Parathyroid adenoma (tissue), 2 donors: Measurements from ENCODE around the gene MTFR1L.

Experiments
- H2AFZ ChIP-seq: fragments of 300-600 bp; sonication (generic); one replicate; pipeline ENCODE4 v1.7.0; 2017; ENCODE audit warnings: antibody characterized with exemption, mild to moderate bottlenecking
- H3K27ac ChIP-seq: fragments of 300-600 bp; sonication (generic); one replicate; pipeline ENCODE4 v1.7.0; 2017
- H3K27me3 ChIP-seq: fragments of 300-600 bp; sonication (generic); one replicate; pipeline ENCODE4 v1.7.0; 2017; ENCODE audit warnings: low read length; ENCODE audit not compliant: control insufficient read depth, insufficient read depth
- H3K36me3 ChIP-seq: fragments of 300-600 bp; sonication (generic); one replicate; pipeline ENCODE4 v1.7.0; 2017; ENCODE audit warnings: low read length; ENCODE audit not compliant: control insufficient read depth, insufficient read depth
- H3K4me1 ChIP-seq: fragments of 300-600 bp; sonication (generic); one replicate; pipeline ENCODE4 v1.7.0; 2017; ENCODE audit warnings: control low read depth
- H3K4me2 ChIP-seq: fragments of 300-600 bp; sonication (generic); one replicate; pipeline ENCODE4 v1.7.0; 2017; ENCODE audit warnings: low read length
- H3K4me3 ChIP-seq: fragments of 300-600 bp; sonication (generic); one replicate; pipeline ENCODE4 v1.7.0; 2017; ENCODE audit warnings: low read depth, low read length
- H3K79me2 ChIP-seq: fragments of 300-600 bp; sonication (generic); one replicate; pipeline ENCODE4 v1.7.0; 2017; ENCODE audit warnings: control low read depth
- H3K9ac ChIP-seq: fragments of 300-600 bp; sonication (generic); one replicate; pipeline ENCODE4 v1.7.0; 2017; ENCODE audit warnings: mild to moderate bottlenecking
- H3K9me3 ChIP-seq: fragments of 300-600 bp; sonication (generic); one replicate; pipeline ENCODE4 v1.7.0; 2017; ENCODE audit warnings: low read length; ENCODE audit not compliant: control insufficient read depth
- TF ChIP-seq, protein P1 (sequence below): fragments of 300-600 bp; sonication (generic); IDR thresholded peaks from one replicate; pipeline ENCODE4 v1.7.0; 2017; ENCODE audit warnings: antibody characterized with exemption, mild to moderate bottlenecking
- donor health status: primary hyperparathyroidism.

The MTFR1L gene

DNA sequence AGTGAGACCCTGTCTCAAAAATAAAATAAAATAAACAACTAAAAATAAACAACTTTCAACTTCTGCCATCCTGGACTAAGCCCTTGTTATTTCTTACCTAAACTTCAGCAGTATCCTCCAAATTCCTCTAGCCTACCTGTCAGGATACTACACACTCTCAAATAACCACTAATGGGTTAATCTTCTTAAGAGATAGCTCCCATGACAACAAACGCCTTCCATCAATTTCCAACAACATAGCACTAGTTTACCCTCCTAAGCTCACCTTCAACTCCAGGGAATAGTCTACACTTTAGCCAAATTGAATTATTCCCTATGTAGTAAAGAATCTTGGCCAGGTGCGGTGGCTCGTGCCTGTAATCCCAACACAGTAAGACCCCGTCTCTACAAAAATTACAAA lies 28.2 kb downstream of the MTFR1L start:
- Histone ChIP-seq H3K36me3 (no peaks in the 10 kb centered on the region), H3K4me1 (no peaks in the 10 kb centered on the region), H3K9ac (no peak overlapping the region), H3K79me2 (no peaks in the 10 kb centered on the region), H3K27ac (no peak overlapping the region), H3K4me3 (no peak overlapping the region), H3K9me3 (no peaks in the 10 kb centered on the region), H2AFZ (no peak overlapping the region), H3K4me2 (no peak overlapping the region), H3K27me3 (no peaks in the 10 kb centered on the region)
- TF ChIP-seq, protein P1, sequence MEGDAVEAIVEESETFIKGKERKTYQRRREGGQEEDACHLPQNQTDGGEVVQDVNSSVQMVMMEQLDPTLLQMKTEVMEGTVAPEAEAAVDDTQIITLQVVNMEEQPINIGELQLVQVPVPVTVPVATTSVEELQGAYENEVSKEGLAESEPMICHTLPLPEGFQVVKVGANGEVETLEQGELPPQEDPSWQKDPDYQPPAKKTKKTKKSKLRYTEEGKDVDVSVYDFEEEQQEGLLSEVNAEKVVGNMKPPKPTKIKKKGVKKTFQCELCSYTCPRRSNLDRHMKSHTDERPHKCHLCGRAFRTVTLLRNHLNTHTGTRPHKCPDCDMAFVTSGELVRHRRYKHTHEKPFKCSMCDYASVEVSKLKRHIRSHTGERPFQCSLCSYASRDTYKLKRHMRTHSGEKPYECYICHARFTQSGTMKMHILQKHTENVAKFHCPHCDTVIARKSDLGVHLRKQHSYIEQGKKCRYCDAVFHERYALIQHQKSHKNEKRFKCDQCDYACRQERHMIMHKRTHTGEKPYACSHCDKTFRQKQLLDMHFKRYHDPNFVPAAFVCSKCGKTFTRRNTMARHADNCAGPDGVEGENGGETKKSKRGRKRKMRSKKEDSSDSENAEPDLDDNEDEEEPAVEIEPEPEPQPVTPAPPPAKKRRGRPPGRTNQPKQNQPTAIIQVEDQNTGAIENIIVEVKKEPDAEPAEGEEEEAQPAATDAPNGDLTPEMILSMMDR = no peak

DNA sequence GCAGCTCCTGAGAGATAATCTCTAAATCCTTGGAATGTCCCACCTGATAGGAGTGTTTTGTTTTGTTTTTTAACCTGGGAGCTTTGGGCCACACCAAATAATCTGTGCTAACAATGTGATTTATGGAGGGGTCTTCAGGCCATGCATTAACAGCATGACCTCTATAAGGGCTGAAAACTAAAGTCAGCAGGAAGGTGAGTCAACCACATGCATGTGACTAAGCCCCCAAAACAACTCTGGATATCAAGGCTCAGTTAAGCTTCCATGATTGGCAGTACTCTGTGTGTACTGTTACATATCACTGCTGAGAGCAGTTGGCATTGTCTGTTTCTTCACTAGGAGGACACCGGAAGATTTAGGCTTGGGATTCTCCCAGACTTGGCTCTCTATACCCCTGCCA lies 28.8 kb downstream of the MTFR1L start:
- no peaks in the 10 kb centered on the region for H3K36me3 ChIP-seq

DNA sequence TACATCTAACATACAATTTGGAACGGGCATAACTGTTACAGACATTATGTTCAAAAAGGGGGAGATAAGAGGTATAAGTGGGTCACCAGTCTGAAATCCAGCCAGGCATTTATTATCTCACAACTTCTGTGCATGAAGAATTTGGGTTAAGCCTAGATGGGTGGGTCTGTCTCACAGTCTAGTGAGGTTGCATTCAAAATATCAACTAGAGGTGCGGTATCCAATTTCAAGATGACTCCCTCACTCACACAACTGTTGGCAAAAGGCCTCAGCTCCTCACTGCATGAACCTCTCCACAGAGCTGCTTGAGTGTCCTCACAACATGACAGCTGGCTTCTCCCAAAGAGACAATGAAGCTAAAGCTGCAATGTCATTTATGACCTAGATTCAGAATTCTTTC lies 34.8 kb downstream of the MTFR1L start:
- H3K9me3 ChIP-seq = no peaks in the 10 kb centered on the region
- H3K36me3 ChIP-seq = no peaks in the 10 kb centered on the region
- TF ChIP-seq, protein P1 = no peak
- peaks cover 3% of the 10 kb centered on the region for H3K4me1 ChIP-seq
- no peaks in the 10 kb centered on the region for H3K79me2 ChIP-seq
- no peaks in the 10 kb centered on the region for H3K27me3 ChIP-seq
- H2AFZ ChIP-seq = no peak overlapping the region
- H3K4me3 ChIP-seq = no peak overlapping the region
- H3K27ac ChIP-seq = no peak overlapping the region
- H3K9ac ChIP-seq = no peak overlapping the region
- H3K4me2 ChIP-seq = no peak overlapping the region

More for the DNA sequence above, 28.8 kb downstream of the MTFR1L start:
- Histone ChIP-seq H3K4me3 (no peak overlapping the region), H3K4me2 (no peak overlapping the region), H3K79me2 (no peaks in the 10 kb centered on the region), H2AFZ (no peak overlapping the region), H3K9me3 (no peaks in the 10 kb centered on the region), H3K27me3 (no peaks in the 10 kb centered on the region), H3K4me1 (no peaks in the 10 kb centered on the region), H3K9ac (no peak overlapping the region), H3K27ac (no peak overlapping the region)
- TF ChIP-seq, protein P1 = no peak

DNA sequence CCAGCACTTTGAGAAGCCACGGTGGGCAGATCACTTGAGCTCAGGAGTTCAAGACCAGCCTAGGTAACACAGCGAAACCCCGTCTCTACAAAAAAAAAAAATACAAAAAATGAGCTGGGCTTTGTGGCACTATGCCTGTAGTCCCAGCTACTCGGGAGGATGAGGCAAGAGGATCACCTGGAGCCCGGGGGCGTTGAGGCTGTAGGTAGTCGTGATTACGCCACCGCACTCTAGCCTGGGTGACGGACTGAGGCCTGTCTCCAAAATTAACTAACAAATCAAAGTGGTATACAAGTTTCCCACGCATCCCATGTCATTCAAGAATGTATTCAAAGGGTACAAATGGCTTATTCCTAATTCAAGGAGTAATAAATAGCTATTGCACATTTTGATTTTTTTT lies 37.1 kb downstream of the MTFR1L start:
- H3K27ac ChIP-seq = no peak overlapping the region
- H3K79me2 ChIP-seq = no peaks in the 10 kb centered on the region
- no peak overlapping the region for H3K4me2 ChIP-seq
- H3K9ac ChIP-seq = no peak overlapping the region
- peaks cover 3% of the 10 kb centered on the region for H3K4me1 ChIP-seq
- H2AFZ ChIP-seq = no peak overlapping the region
- no peaks in the 10 kb centered on the region for H3K27me3 ChIP-seq
- H3K4me3 ChIP-seq = no peak overlapping the region
- H3K9me3 ChIP-seq = no peaks in the 10 kb centered on the region
- TF ChIP-seq, protein P1 = no peak
- H3K36me3 ChIP-seq = no peaks in the 10 kb centered on the region

DNA sequence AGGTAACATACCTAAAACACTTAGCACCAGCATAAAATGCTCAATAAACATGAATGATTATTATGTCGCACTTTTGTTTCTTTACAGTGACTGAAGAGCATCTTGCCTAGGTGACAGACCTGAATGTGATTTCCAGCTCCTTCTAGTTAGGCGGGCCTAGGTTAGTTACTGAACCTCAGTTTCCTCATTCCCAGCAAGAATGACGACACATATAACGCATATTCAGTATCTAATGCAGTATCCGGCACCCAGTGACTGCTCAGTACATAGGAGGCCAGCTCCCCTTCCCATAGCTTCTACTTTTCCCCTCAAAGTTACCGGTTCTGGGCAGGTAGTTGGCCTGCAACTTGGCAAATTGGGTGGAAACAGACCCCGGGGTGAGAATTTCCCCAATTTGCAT lies 38.7 kb downstream of the MTFR1L start:
- no peak overlapping the region for H3K9ac ChIP-seq
- no peaks in the 10 kb centered on the region for H3K9me3 ChIP-seq
- H3K36me3 ChIP-seq = no peaks in the 10 kb centered on the region
- H3K4me3 ChIP-seq = no peak overlapping the region
- peaks cover 3% of the 10 kb centered on the region for H3K4me1 ChIP-seq
- no peak overlapping the region for H2AFZ ChIP-seq
- H3K79me2 ChIP-seq = no peaks in the 10 kb centered on the region
- H3K27me3 ChIP-seq = no peaks in the 10 kb centered on the region
- H3K4me2 ChIP-seq = no peak overlapping the region
- TF ChIP-seq, protein P1 = no peak
- H3K27ac ChIP-seq = no peak overlapping the region
